DOHH2 (cell line): Measurements from ENCODE around the gene GCG.

ENCODE experiments used
- H3F3A ChIP-seq: fragments of 200-600 bp; sonication (generic), shearing (Covaris generic); 2 replicates; pipeline ENCODE4 v1.6.0; 2016; ENCODE audit warnings: antibody characterized with exemption, mild to moderate bottlenecking; ENCODE audit not compliant: control insufficient read depth, insufficient read depth
- H3K27ac ChIP-seq: fragments of 200-600 bp; sonication (generic); 2 replicates; pipeline ENCODE4 v1.5.1; 2014; ENCODE audit warnings: low read depth, mild to moderate bottlenecking, low read length, moderate library complexity
- H3K27me3 ChIP-seq: fragments of 200-600 bp; sonication (generic); 2 replicates; pipeline ENCODE4 v1.6.1; 2014; ENCODE audit warnings: mild to moderate bottlenecking, low read length, mixed read lengths; ENCODE audit not compliant: control insufficient read depth
- H3K36me3 ChIP-seq: fragments of 200-600 bp; sonication (generic); 2 replicates; pipeline ENCODE4 v1.6.1; 2014; ENCODE audit warnings: mild to moderate bottlenecking, low read length, moderate library complexity, mixed read lengths; ENCODE audit not compliant: control insufficient read depth
- H3K4me1 ChIP-seq: fragments of 200-600 bp; sonication (generic); 2 replicates; pipeline ENCODE4 v1.6.1; 2014; ENCODE audit warnings: mild to moderate bottlenecking, low read length, mixed read lengths; ENCODE audit not compliant: control insufficient read depth
- H3K4me2 ChIP-seq: fragments of 200-600 bp; sonication (generic); 2 replicates; pipeline ENCODE4 v1.6.0; 2014; ENCODE audit warnings: mild to moderate bottlenecking, low read length, moderate library complexity
- H3K4me3 ChIP-seq: fragments of 200-600 bp; sonication (generic); 2 replicates; pipeline ENCODE4 v1.5.1; 2014; ENCODE audit warnings: mild to moderate bottlenecking, low read length, mixed read lengths
- H3K79me2 ChIP-seq: fragments of 200-600 bp; sonication (generic); 2 replicates; pipeline ENCODE4 v1.6.1; 2014; ENCODE audit warnings: mild to moderate bottlenecking, low read length, mixed read lengths; ENCODE audit not compliant: control insufficient read depth
- H3K9me2 ChIP-seq: fragments of 200-600 bp; sonication (generic); replicated peaks from 2 replicates; pipeline ENCODE4 v1.6.1; 2014; ENCODE audit warnings: mild to moderate bottlenecking, low read length, mixed read lengths; ENCODE audit not compliant: control insufficient read depth
- H3K9me3 ChIP-seq: fragments of 200-600 bp; sonication (generic); 2 replicates; pipeline ENCODE4 v1.6.1; 2014; ENCODE audit warnings: antibody characterized with exemption, low read length, mixed read lengths; ENCODE audit not compliant: control insufficient read depth, insufficient read depth
- H4K20me1 ChIP-seq: fragments of 200-600 bp; sonication (generic); 2 replicates; pipeline ENCODE4 v1.6.0; 2014; ENCODE audit warnings: low read depth, mild to moderate bottlenecking, antibody characterized with exemption, low read length, moderate library complexity; ENCODE audit not compliant: control insufficient read depth, insufficient read depth
- CTCF ChIP-seq: fragments of 200-600 bp; sonication (generic); IDR thresholded peaks from one replicate; pipeline ENCODE4 v1.5.1; 2014; ENCODE audit warnings: antibody characterized with exemption, mild to moderate bottlenecking, low read depth, low read length; ENCODE audit not compliant: poor library complexity, severe bottlenecking
- EZH2phosphoT487 ChIP-seq: fragments of 200-600 bp; sonication (generic); IDR thresholded peaks from 2 replicates; pipeline ENCODE4 v1.6.1; 2017; ENCODE audit warnings: borderline replicate concordance, mild to moderate bottlenecking, antibody characterized with exemption, low read length, moderate library complexity, mixed read lengths

Gene GCG

GRCh38 chr2:162123806-162124758 is 28.0 kb downstream of the GCG start:
- Histone ChIP-seq H3K9me2 (no peaks in the 10 kb centered on the region), H3K36me3 (no peaks in the 10 kb centered on the region), H3K4me1 (peaks cover 23% of the 10 kb centered on the region), H3K27me3 (no peaks in the 10 kb centered on the region), H3K27ac (no peak overlapping the region), H3F3A (no peaks in the 10 kb centered on the region), H3K79me2 (no peaks in the 10 kb centered on the region), H3K9me3 (no peaks in the 10 kb centered on the region), H3K4me3 (no peak overlapping the region), H4K20me1 (no peaks in the 10 kb centered on the region), H3K4me2 (no peak overlapping the region)
- TF ChIP-seq EZH2phosphoT487 (no peak), CTCF (peak; percentile 60)

- Histone ChIP-seq H3K9me3 (no peaks in the 10 kb centered on the region), H3K79me2 (no peaks in the 10 kb centered on the region), H3K27me3 (no peaks in the 10 kb centered on the region), H3K4me1 (no peaks in the 10 kb centered on the region), H3K4me3 (no peak overlapping the region), H3K4me2 (no peak overlapping the region), H3F3A (no peaks in the 10 kb centered on the region), H3K27ac (no peak overlapping the region), H3K9me2 (no peaks in the 10 kb centered on the region), H4K20me1 (no peaks in the 10 kb centered on the region), H3K36me3 (no peaks in the 10 kb centered on the region)
- TF ChIP-seq EZH2phosphoT487 (no peak), CTCF (no peak)
Observed at GRCh38 chr2:162118166-162119031, 33.6 kb downstream of the GCG start.

- Histone ChIP-seq H3K79me2 (no peaks in the 10 kb centered on the region), H3K9me3 (no peaks in the 10 kb centered on the region), H4K20me1 (no peaks in the 10 kb centered on the region), H3K27me3 (no peaks in the 10 kb centered on the region), H3K4me2 (no peak overlapping the region), H3K4me3 (no peak overlapping the region), H3K36me3 (no peaks in the 10 kb centered on the region), H3F3A (no peaks in the 10 kb centered on the region), H3K4me1 (no peaks in the 10 kb centered on the region), H3K9me2 (no peaks in the 10 kb centered on the region), H3K27ac (no peak overlapping the region)
- TF ChIP-seq EZH2phosphoT487 = no peak
- no peak for TF ChIP-seq CTCF
Observed at GRCh38 chr2:162116352-162116751, 35.7 kb downstream of the GCG start.
